ENCODE data around the gene SIN3B.

SIN3B gene

DNA sequence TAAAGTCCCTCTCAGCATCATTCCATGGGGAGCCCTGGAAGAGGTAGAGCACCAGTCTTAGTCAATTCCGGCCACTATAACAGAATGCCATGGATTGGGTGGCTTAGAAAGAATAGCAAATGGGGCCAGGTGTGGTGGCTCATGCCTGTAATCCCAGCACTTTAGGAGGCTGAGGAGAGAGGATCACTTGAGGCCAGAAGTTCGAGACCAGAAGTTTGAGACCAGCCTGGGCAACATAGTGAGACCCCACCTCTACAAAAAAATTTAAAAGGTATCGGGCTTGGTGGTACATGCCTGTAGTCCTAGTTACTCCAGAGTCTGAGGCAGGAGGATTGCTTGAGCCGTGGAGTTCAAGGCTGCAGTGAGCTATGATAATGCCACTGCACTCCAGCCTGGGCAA is 25.0 kb upstream of the SIN3B start:
- Histone ChIP-seq H2AFZ (ENCODE audit: low read length) (no peak overlapping the region), H3K9me2 (replicated peaks; ENCODE audit: insufficient read depth, low read length) (no peaks in the 10 kb centered on the region), H3K27ac (ENCODE audit: low read length) (no peak overlapping the region), H3F3A (ENCODE audit: insufficient read depth, low read length) (no peaks in the 10 kb centered on the region), H3K36me3 (replicated peaks; ENCODE audit: insufficient read depth, low read length) (no peaks in the 10 kb centered on the region), H3K4me3 (ENCODE audit: low read length) (no peak overlapping the region), H3K4me1 (ENCODE audit: low read length) (no peaks in the 10 kb centered on the region), H3K4me2 (ENCODE audit: low read depth, low read length) (no peak overlapping the region), H3K27me3 (replicated peaks; ENCODE audit: insufficient read depth, low read length) (peaks cover 28% of the 10 kb centered on the region), H4K20me1 (ENCODE audit: insufficient read depth, low read length) (no peaks in the 10 kb centered on the region), H3K9ac (ENCODE audit: low read length) (no peak overlapping the region), H3K9me3 (replicated peaks; ENCODE audit: insufficient read depth, low read length) (no peaks in the 10 kb centered on the region), H3K79me2 (ENCODE audit: low read length) (no peaks in the 10 kb centered on the region)
- TF ChIP-seq, protein P1, sequence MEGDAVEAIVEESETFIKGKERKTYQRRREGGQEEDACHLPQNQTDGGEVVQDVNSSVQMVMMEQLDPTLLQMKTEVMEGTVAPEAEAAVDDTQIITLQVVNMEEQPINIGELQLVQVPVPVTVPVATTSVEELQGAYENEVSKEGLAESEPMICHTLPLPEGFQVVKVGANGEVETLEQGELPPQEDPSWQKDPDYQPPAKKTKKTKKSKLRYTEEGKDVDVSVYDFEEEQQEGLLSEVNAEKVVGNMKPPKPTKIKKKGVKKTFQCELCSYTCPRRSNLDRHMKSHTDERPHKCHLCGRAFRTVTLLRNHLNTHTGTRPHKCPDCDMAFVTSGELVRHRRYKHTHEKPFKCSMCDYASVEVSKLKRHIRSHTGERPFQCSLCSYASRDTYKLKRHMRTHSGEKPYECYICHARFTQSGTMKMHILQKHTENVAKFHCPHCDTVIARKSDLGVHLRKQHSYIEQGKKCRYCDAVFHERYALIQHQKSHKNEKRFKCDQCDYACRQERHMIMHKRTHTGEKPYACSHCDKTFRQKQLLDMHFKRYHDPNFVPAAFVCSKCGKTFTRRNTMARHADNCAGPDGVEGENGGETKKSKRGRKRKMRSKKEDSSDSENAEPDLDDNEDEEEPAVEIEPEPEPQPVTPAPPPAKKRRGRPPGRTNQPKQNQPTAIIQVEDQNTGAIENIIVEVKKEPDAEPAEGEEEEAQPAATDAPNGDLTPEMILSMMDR (IDR thresholded peaks at IDR 0.05; ENCODE audit: low read length): no peak
- no peak for TF ChIP-seq EZH2 (optimal IDR thresholded peaks at IDR 0.05; ENCODE audit: low read depth, low read length)
- no peak for TF ChIP-seq EZH2phosphoT487 (IDR thresholded peaks at IDR 0.05; ENCODE audit: low read length)
- DNase-seq: no peak

- TF ChIP-seq, protein P1 (IDR thresholded peaks at IDR 0.05; ENCODE audit: low read length): no peak
- no peak for TF ChIP-seq EZH2 (optimal IDR thresholded peaks at IDR 0.05; ENCODE audit: low read depth, low read length)
- TF ChIP-seq EZH2phosphoT487 (IDR thresholded peaks at IDR 0.05; ENCODE audit: low read length): no peak
- Histone ChIP-seq H2AFZ (ENCODE audit: low read length) (no peak overlapping the region), H4K20me1 (ENCODE audit: insufficient read depth, low read length) (no peaks in the 10 kb centered on the region), H3K4me3 (ENCODE audit: low read length) (no peak overlapping the region), H3K9me2 (replicated peaks; ENCODE audit: insufficient read depth, low read length) (no peaks in the 10 kb centered on the region), H3K36me3 (replicated peaks; ENCODE audit: insufficient read depth, low read length) (no peaks in the 10 kb centered on the region), H3K79me2 (ENCODE audit: low read length) (no peaks in the 10 kb centered on the region), H3K27ac (ENCODE audit: low read length) (no peak overlapping the region), H3F3A (ENCODE audit: insufficient read depth, low read length) (no peaks in the 10 kb centered on the region), H3K4me2 (ENCODE audit: low read depth, low read length) (no peak overlapping the region), H3K4me1 (ENCODE audit: low read length) (no peaks in the 10 kb centered on the region), H3K27me3 (replicated peaks; ENCODE audit: insufficient read depth, low read length) (peaks cover 25% of the 10 kb centered on the region), H3K9me3 (replicated peaks; ENCODE audit: insufficient read depth, low read length) (no peaks in the 10 kb centered on the region), H3K9ac (ENCODE audit: low read length) (no peak overlapping the region)
- DNase-seq: no peak
Observed at GRCh38 chr19:16807549-16808284, 21.5 kb upstream of the SIN3B start.

DNA sequence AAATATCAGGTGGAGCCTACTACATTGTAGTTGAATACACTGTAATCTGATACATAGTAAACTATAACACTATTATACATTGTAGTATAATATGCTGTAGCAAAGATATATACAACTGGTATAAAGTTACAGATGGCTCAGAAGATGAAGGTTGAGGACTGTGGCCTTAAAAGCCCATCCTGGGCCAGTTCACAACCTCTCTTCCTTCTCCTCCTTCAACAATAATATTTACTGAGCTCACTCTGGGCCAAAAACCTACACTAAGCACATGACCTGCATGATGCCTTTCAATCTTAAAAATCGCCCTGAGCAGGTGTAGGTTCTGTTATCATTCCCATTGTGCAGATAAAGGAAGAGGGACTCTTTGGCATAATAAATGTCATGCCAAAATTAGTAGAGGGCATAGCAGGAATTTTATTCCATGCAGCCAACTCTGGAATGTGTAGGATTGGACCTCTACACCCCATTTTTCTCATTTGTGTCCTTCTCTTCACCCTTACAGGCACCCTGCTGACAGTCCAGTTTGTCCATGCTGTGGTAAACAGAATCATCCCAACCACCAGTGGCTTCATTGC is 14.6 kb upstream of the SIN3B start:
- Histone ChIP-seq H3K27me3 (replicated peaks; ENCODE audit: insufficient read depth, low read length) (0 out of 2 replicates have a peak, but pooled peaks cover 5% of the 10 kb centered on the region), H2AFZ (ENCODE audit: low read length) (no peak overlapping the region), H3K9me2 (replicated peaks; ENCODE audit: insufficient read depth, low read length) (no peaks in the 10 kb centered on the region), H3K79me2 (ENCODE audit: low read length) (no peaks in the 10 kb centered on the region), H3F3A (ENCODE audit: insufficient read depth, low read length) (no peaks in the 10 kb centered on the region), H4K20me1 (ENCODE audit: insufficient read depth, low read length) (no peaks in the 10 kb centered on the region), H3K9ac (ENCODE audit: low read length) (no peak overlapping the region), H3K36me3 (replicated peaks; ENCODE audit: insufficient read depth, low read length) (no peaks in the 10 kb centered on the region), H3K9me3 (replicated peaks; ENCODE audit: insufficient read depth, low read length) (no peaks in the 10 kb centered on the region), H3K4me3 (ENCODE audit: low read length) (no peak overlapping the region), H3K4me2 (ENCODE audit: low read depth, low read length) (no peak overlapping the region), H3K27ac (ENCODE audit: low read length) (no peak overlapping the region), H3K4me1 (ENCODE audit: low read length) (no peaks in the 10 kb centered on the region)
- DNase-seq: no peak
- TF ChIP-seq, protein P1 (IDR thresholded peaks at IDR 0.05; ENCODE audit: low read length): no peak
